Hepatocyte (in vitro differentiated cells): ENCODE data around the gene RTP3.

Experiments
- EZH2 ChIP-seq: fragments of 200-600 bp; sonication (generic); IDR thresholded peaks from 2 replicates; pipeline ENCODE4 v1.6.1; 2016; ENCODE audit warnings: antibody characterized with exemption, mild to moderate bottlenecking, borderline replicate concordance
- TF ChIP-seq, protein P1 (sequence below): fragments of 200-600 bp; sonication (generic); IDR thresholded peaks from 2 replicates; pipeline ENCODE4 v1.5.1; 2016; ENCODE audit warnings: antibody characterized with exemption, mild to moderate bottlenecking; ENCODE audit not compliant: poor library complexity

DNA sequence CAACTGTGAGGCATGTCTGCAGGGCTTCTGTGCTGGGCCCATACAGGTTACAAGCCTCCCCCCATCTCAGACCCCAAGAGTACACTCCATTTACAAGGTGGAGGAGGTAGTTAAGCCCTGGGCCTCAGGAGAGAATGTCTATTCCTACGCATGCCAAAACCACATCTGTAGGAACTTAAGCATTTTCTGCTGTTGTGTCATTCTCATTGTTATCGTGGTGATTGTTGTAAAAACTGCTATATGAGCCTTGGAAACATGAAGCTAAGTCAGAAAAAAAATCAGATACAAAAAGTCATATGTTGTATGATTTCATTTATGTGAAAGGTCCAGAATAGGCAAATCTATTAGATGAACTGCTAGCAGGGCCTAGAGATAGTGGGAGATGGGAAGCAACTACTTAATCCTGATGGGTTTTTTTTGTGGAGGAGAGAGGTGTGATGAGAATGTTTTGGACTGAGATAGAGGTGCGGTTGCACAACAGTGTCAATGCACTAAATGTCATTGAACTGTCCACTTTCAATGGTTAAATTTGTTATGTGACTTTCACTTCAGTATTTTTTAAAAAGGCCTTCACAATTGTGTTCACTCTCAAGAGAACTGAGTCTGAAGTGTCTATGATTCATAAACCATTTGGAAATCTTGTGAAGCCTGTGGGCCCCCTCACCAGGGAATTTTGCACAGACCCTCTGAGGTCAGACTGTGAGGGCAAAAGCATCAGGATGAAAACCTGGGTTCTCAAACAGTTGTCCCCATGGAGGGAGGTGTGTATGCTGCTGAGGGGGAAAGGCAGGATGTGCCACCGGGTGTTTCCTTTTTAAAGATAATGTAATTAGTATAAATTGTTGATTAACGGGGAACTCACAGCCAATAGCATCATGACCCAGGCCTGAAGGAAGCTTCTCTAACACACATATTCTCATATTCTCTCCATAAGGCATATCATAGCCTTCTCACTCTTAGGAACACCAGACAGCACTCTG lies 3.2 kb downstream of the RTP3 start:
- TF ChIP-seq, protein P1, sequence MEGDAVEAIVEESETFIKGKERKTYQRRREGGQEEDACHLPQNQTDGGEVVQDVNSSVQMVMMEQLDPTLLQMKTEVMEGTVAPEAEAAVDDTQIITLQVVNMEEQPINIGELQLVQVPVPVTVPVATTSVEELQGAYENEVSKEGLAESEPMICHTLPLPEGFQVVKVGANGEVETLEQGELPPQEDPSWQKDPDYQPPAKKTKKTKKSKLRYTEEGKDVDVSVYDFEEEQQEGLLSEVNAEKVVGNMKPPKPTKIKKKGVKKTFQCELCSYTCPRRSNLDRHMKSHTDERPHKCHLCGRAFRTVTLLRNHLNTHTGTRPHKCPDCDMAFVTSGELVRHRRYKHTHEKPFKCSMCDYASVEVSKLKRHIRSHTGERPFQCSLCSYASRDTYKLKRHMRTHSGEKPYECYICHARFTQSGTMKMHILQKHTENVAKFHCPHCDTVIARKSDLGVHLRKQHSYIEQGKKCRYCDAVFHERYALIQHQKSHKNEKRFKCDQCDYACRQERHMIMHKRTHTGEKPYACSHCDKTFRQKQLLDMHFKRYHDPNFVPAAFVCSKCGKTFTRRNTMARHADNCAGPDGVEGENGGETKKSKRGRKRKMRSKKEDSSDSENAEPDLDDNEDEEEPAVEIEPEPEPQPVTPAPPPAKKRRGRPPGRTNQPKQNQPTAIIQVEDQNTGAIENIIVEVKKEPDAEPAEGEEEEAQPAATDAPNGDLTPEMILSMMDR, result no peak
- no peak for TF ChIP-seq EZH2
